Mesendoderm (in vitro differentiated cells): ENCODE data around the gene C2. TPM values are rescaled to one million over a fixed set of nuclear protein-coding genes. Genes with fewer than 3 reads are reported as not detected.
A peak's percentile ranks its signal among the peaks of the same experiment; 100 is the strongest.

Experiments used
- DNase-seq: peaks from one replicate; pipeline ENCODE4 v3.0.0; 2013
- H2AK5ac ChIP-seq: 2 replicates; pipeline ENCODE4 v1.6.1; 2013; ENCODE audit warnings: low read length, inconsistent platforms
- H2BK120ac ChIP-seq: 2 replicates; pipeline ENCODE4 v1.6.1; 2013; ENCODE audit warnings: low read depth, mild to moderate bottlenecking, low read length, moderate library complexity, mixed read lengths
- H2BK15ac ChIP-seq: replicated peaks from 2 replicates; pipeline ENCODE4 v1.6.1; 2013; ENCODE audit warnings: low read depth, mild to moderate bottlenecking, moderate library complexity
- H2BK5ac ChIP-seq: 2 replicates; pipeline ENCODE4 v1.6.1; 2013; ENCODE audit warnings: low read length, inconsistent platforms
- H3K18ac ChIP-seq: 2 replicates; pipeline ENCODE4 v1.6.1; 2013; ENCODE audit warnings: mild to moderate bottlenecking, low read length, mixed read lengths
- H3K23ac ChIP-seq: one replicate; pipeline ENCODE4 v1.6.1; 2013; ENCODE audit warnings: low read length
- H3K27ac ChIP-seq: 2 replicates; pipeline ENCODE4 v1.5.1; 2013; ENCODE audit warnings: low read depth, mild to moderate bottlenecking, inconsistent platforms, low read length, moderate library complexity
- H3K27me3 ChIP-seq: 2 replicates; pipeline ENCODE4 v1.6.1; 2013; ENCODE audit warnings: low read length, control low read depth, mild to moderate bottlenecking, inconsistent platforms; ENCODE audit not compliant: insufficient read depth, poor library complexity
- H3K36me3 ChIP-seq: 2 replicates; pipeline ENCODE4 v1.6.1; 2013; ENCODE audit warnings: low read length, inconsistent platforms; ENCODE audit not compliant: control insufficient read depth, insufficient read depth
- H3K4ac ChIP-seq: one replicate; pipeline ENCODE4 v1.6.1; 2013; ENCODE audit warnings: low read depth, mild to moderate bottlenecking, low read length, moderate library complexity
- H3K4me1 ChIP-seq: 2 replicates; pipeline ENCODE4 v1.6.1; 2013; ENCODE audit warnings: low read depth, low read length, inconsistent platforms; ENCODE audit not compliant: control insufficient read depth
- H3K4me2 ChIP-seq: 2 replicates; pipeline ENCODE4 v1.6.1; 2013; ENCODE audit warnings: low read length
- H3K4me3 ChIP-seq: 2 replicates; pipeline ENCODE4 v1.5.1; 2013; ENCODE audit warnings: mild to moderate bottlenecking, low read length
- H3K56ac ChIP-seq: one replicate; pipeline ENCODE4 v1.6.1; 2013; ENCODE audit warnings: low read length
- H3K79me1 ChIP-seq: 2 replicates; pipeline ENCODE4 v1.6.1; 2013; ENCODE audit warnings: low read length, inconsistent platforms
- H3K79me2 ChIP-seq: 2 replicates; pipeline ENCODE4 v1.6.1; 2013; ENCODE audit warnings: mild to moderate bottlenecking, low read length; ENCODE audit not compliant: control insufficient read depth, insufficient read depth
- H3K9ac ChIP-seq: 2 replicates; pipeline ENCODE4 v1.6.1; 2013; ENCODE audit warnings: low read length, inconsistent platforms
- H4K5ac ChIP-seq: one replicate; pipeline ENCODE4 v1.6.1; 2013; ENCODE audit warnings: low read length
- H4K8ac ChIP-seq: one replicate; pipeline ENCODE4 v1.6.1; 2013; ENCODE audit warnings: low read depth, mild to moderate bottlenecking, control low read depth, low read length, moderate library complexity
- WGBS: extraction: QIAGEN DNeasy Blood & Tissue Kit; methylation state at CpG from one replicate; pipeline ENCODE4 v1.1.7; 2013; ENCODE audit warnings: low lambda C conversion rate, missing lambda C conversion rate; ENCODE audit not compliant: insufficient coverage; ENCODE audit errors: extremely low coverage; 5-methylcytosine and 5-hydroxymethylcytosine counted together
- polyA plus RNA-seq, 2 experiments: library from polyadenylated mRNA; stranded (reverse); fragments of 200-250 nt; gene quantifications; one replicate each; pipeline ENCODE4 v1.2.3, GENCODE V29; 2013

C2 gene
- polyA plus RNA-seq (2013, experiment 1 of 2), result 0.21 TPM
- 0.22 TPM for polyA plus RNA-seq (2013, experiment 2 of 2)

- no peak within 1 kb of the TSS for H3K4ac ChIP-seq
Observed at GRCh38 chr6:31927242-31927862, at the start of gene C2. TSS of gene C2 (plus strand) at chr6:31927717. CDS start at chr6:31927753, 36 bp downstream.

GRCh38 chr6:31878222-31878621, 49.3 kb upstream of the C2 start:
- Histone ChIP-seq H3K56ac (no peak overlapping the region), H3K36me3 (peaks cover 14% of the 10 kb centered on the region), H2BK5ac (no peak overlapping the region), H3K18ac (no peak overlapping the region), H2BK15ac (no peak overlapping the region), H3K4me3 (no peak overlapping the region), H3K79me2 (no peaks in the 10 kb centered on the region), H4K8ac (no peak overlapping the region), H3K27ac (no peak overlapping the region), H3K4me2 (no peak overlapping the region), H3K79me1 (no peaks in the 10 kb centered on the region), H3K23ac (no peak overlapping the region), H3K27me3 (no peaks in the 10 kb centered on the region), H2AK5ac (no peak overlapping the region), H4K5ac (no peak overlapping the region), H2BK120ac (no peak overlapping the region), H3K9ac (no peak overlapping the region), H3K4ac (no peak overlapping the region), H3K4me1 (no peaks in the 10 kb centered on the region)
- DNase-seq, result no peak
- WGBS, result no CpG with 5 or more reads among the region's 3 CpGs

More at GRCh38 chr6:31927242-31927862, at the start of gene C2:
- no peak within 1 kb of the TSS for H3K23ac ChIP-seq
- H3K27ac ChIP-seq, result no peak within 1 kb of the TSS
- no peaks in the 10 kb centered on the region for H3K36me3 ChIP-seq
- no peaks in the 10 kb centered on the region for H3K27me3 ChIP-seq
- no CpG with 5 or more reads among the region's 11 CpGs for WGBS
- H2AK5ac ChIP-seq, result no peak within 1 kb of the TSS
- H3K79me2 ChIP-seq, result no peaks in the 10 kb centered on the region
- H3K9ac ChIP-seq, result no peak within 1 kb of the TSS
- DNase-seq, result no peak
- no peak within 1 kb of the TSS for H2BK120ac ChIP-seq
- no peak within 1 kb of the TSS for H2BK15ac ChIP-seq
- H2BK5ac ChIP-seq, result no peak within 1 kb of the TSS
- no peak within 1 kb of the TSS for H3K4me3 ChIP-seq
- no peaks in the 10 kb centered on the region for H3K4me1 ChIP-seq
- no peaks in the 10 kb centered on the region for H3K79me1 ChIP-seq
- no peak within 1 kb of the TSS for H3K18ac ChIP-seq
- H3K4me2 ChIP-seq, result no peak within 1 kb of the TSS
- H4K8ac ChIP-seq, result no peak within 1 kb of the TSS
- H3K56ac ChIP-seq, result peak within 1 kb of the TSS; percentile 15
- H4K5ac ChIP-seq, result no peak within 1 kb of the TSS

- Histone ChIP-seq H3K56ac (peak within 1 kb of the TSS; percentile 25), H3K18ac (no peak within 1 kb of the TSS), H4K8ac (no peak within 1 kb of the TSS), H2BK5ac (no peak within 1 kb of the TSS), H3K79me2 (no peaks in the 10 kb centered on the region), H3K79me1 (no peaks in the 10 kb centered on the region), H3K4me1 (no peaks in the 10 kb centered on the region), H3K23ac (no peak within 1 kb of the TSS), H3K36me3 (peaks cover 17% of the 10 kb centered on the region), H2AK5ac (no peak within 1 kb of the TSS), H4K5ac (no peak within 1 kb of the TSS), H2BK120ac (no peak within 1 kb of the TSS), H3K27ac (no peak within 1 kb of the TSS), H3K4me2 (no peak within 1 kb of the TSS), H3K9ac (no peak within 1 kb of the TSS), H2BK15ac (no peak within 1 kb of the TSS), H3K4ac (no peak within 1 kb of the TSS), H3K4me3 (no peak within 1 kb of the TSS), H3K27me3 (no peaks in the 10 kb centered on the region)
- WGBS, result no CpG with 5 or more reads among the region's 18 CpGs
- no peak for DNase-seq
Observed at GRCh38 chr6:31878726-31879125, 48.8 kb upstream of the C2 start, which contains the start of gene SLC44A4. TSS of gene SLC44A4 (minus strand) at chr6:31878997. CDS start at chr6:31878980, 17 bp downstream.

GRCh38 chr6:31879143-31879542, 48.4 kb upstream of the C2 start:
- Histone ChIP-seq H3K27ac (no peak overlapping the region), H3K4me2 (no peak overlapping the region)

GRCh38 chr6:31879901-31880300, 47.6 kb upstream of the C2 start:
- Histone ChIP-seq H3K79me2 (no peaks in the 10 kb centered on the region), H3K4me3 (no peak overlapping the region), H3K79me1 (no peaks in the 10 kb centered on the region), H3K23ac (no peak overlapping the region), H3K27ac (no peak overlapping the region), H3K4ac (no peak overlapping the region), H2BK15ac (no peak overlapping the region), H3K4me2 (no peak overlapping the region), H3K9ac (no peak overlapping the region), H2BK5ac (no peak overlapping the region), H3K18ac (no peak overlapping the region), H2BK120ac (no peak overlapping the region), H3K36me3 (peaks cover 21% of the 10 kb centered on the region), H3K4me1 (no peaks in the 10 kb centered on the region), H3K56ac (no peak overlapping the region), H4K8ac (no peak overlapping the region), H2AK5ac (no peak overlapping the region), H3K27me3 (no peaks in the 10 kb centered on the region), H4K5ac (no peak overlapping the region)
- DNase-seq, result no peak
- no CpG with 5 or more reads among the region's 10 CpGs for WGBS

More at GRCh38 chr6:31879143-31879542, 48.4 kb upstream of the C2 start:
- Histone ChIP-seq H3K4ac (no peak overlapping the region), H3K79me1 (no peaks in the 10 kb centered on the region), H3K4me3 (no peak overlapping the region), H4K8ac (no peak overlapping the region), H3K36me3 (peaks cover 18% of the 10 kb centered on the region), H3K79me2 (no peaks in the 10 kb centered on the region), H3K9ac (no peak overlapping the region), H3K23ac (no peak overlapping the region), H2BK120ac (no peak overlapping the region), H3K4me1 (no peaks in the 10 kb centered on the region), H2BK15ac (no peak overlapping the region), H2BK5ac (no peak overlapping the region), H4K5ac (no peak overlapping the region), H3K56ac (no peak overlapping the region), H3K18ac (no peak overlapping the region), H3K27me3 (no peaks in the 10 kb centered on the region), H2AK5ac (no peak overlapping the region)
- no CpG with 5 or more reads among the region's 13 CpGs for WGBS
- no peak for DNase-seq

- no peak for DNase-seq
- H3K4me1 ChIP-seq, result no peaks in the 10 kb centered on the region
- H3K79me1 ChIP-seq, result no peaks in the 10 kb centered on the region
- H3K23ac ChIP-seq, result no peak overlapping the region
- no peak overlapping the region for H4K8ac ChIP-seq
- no peak overlapping the region for H3K4me2 ChIP-seq
- no peak overlapping the region for H3K4me3 ChIP-seq
- H2BK15ac ChIP-seq, result no peak overlapping the region
- no peak overlapping the region for H4K5ac ChIP-seq
- H3K79me2 ChIP-seq, result no peaks in the 10 kb centered on the region
- peaks cover 23% of the 10 kb centered on the region for H3K36me3 ChIP-seq
- H3K56ac ChIP-seq, result no peak overlapping the region
- no peak overlapping the region for H3K27ac ChIP-seq
- no peak overlapping the region for H3K4ac ChIP-seq
- H3K18ac ChIP-seq, result no peak overlapping the region
- no peak overlapping the region for H2BK120ac ChIP-seq
- no peak overlapping the region for H2AK5ac ChIP-seq
- H2BK5ac ChIP-seq, result no peak overlapping the region
- no peak overlapping the region for H3K9ac ChIP-seq
- no CpG with 5 or more reads among the region's 10 CpGs for WGBS
- no peaks in the 10 kb centered on the region for H3K27me3 ChIP-seq
Observed at GRCh38 chr6:31880616-31881015, 46.9 kb upstream of the C2 start.
